ENCODE data around the gene CDH3.

- TF ChIP-seq, protein P1, sequence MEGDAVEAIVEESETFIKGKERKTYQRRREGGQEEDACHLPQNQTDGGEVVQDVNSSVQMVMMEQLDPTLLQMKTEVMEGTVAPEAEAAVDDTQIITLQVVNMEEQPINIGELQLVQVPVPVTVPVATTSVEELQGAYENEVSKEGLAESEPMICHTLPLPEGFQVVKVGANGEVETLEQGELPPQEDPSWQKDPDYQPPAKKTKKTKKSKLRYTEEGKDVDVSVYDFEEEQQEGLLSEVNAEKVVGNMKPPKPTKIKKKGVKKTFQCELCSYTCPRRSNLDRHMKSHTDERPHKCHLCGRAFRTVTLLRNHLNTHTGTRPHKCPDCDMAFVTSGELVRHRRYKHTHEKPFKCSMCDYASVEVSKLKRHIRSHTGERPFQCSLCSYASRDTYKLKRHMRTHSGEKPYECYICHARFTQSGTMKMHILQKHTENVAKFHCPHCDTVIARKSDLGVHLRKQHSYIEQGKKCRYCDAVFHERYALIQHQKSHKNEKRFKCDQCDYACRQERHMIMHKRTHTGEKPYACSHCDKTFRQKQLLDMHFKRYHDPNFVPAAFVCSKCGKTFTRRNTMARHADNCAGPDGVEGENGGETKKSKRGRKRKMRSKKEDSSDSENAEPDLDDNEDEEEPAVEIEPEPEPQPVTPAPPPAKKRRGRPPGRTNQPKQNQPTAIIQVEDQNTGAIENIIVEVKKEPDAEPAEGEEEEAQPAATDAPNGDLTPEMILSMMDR (conservative IDR thresholded peaks at IDR 0.05; ENCODE audit: low read length), result no peak
- TF ChIP-seq EZH2phosphoT487 (IDR thresholded peaks at IDR 0.05; ENCODE audit: borderline replicate concordance), result no peak
Measured at GRCh38 chr16:68659412-68660358, 14.6 kb downstream of the CDH3 start.

All from Loucy (cell line).